ENCODE results near the gene DYNC2LI1.

Gene DYNC2LI1

GRCh38 chr2:43800894-43801293 lies 27.1 kb downstream of the DYNC2LI1 start:
- no peak for TF ChIP-seq TAF1 (IDR thresholded peaks at IDR 0.05; ENCODE audit: low read depth, low read length)
- TF ChIP-seq POLR2AphosphoS5 (IDR thresholded peaks at IDR 0.05; ENCODE audit: low read depth, low read length) = no peak
- no peak for TF ChIP-seq SPI1 (IDR thresholded peaks at IDR 0.05; ENCODE audit: low read depth, low read length)
- no peak for TF ChIP-seq PAX5 (IDR thresholded peaks at IDR 0.05; ENCODE audit: insufficient read depth, low read length, severe bottlenecking)
- no peak for TF ChIP-seq POU2F2 (IDR thresholded peaks at IDR 0.05; ENCODE audit: low read depth, low read length)
- TF ChIP-seq POLR2A (IDR thresholded peaks at IDR 0.05; ENCODE audit: low read depth, low read length) = no peak
- no peak for FAIRE-seq
- DNase-seq (ENCODE audit: insufficient read length, low spot score) = no peak

- FAIRE-seq (no peak), DNase-seq (ENCODE audit: insufficient read length, low spot score) (no peak)
- TF ChIP-seq POLR2AphosphoS5 (IDR thresholded peaks at IDR 0.05; ENCODE audit: low read depth, low read length) (no peak), POLR2A (IDR thresholded peaks at IDR 0.05; ENCODE audit: low read depth, low read length) (no peak), TAF1 (IDR thresholded peaks at IDR 0.05; ENCODE audit: low read depth, low read length) (no peak), SPI1 (IDR thresholded peaks at IDR 0.05; ENCODE audit: low read depth, low read length) (no peak), POU2F2 (IDR thresholded peaks at IDR 0.05; ENCODE audit: low read depth, low read length) (no peak), PAX5 (IDR thresholded peaks at IDR 0.05; ENCODE audit: insufficient read depth, low read length, severe bottlenecking) (no peak)
Observed at GRCh38 chr2:43802135-43802534, 28.3 kb downstream of the DYNC2LI1 start.

- DNase-seq (ENCODE audit: insufficient read length, low spot score) = no peak
- FAIRE-seq = peak; percentile 48
- TF ChIP-seq POU2F2 (IDR thresholded peaks at IDR 0.05; ENCODE audit: low read depth, low read length) (no peak), POLR2A (IDR thresholded peaks at IDR 0.05; ENCODE audit: low read depth, low read length) (no peak), PAX5 (IDR thresholded peaks at IDR 0.05; ENCODE audit: insufficient read depth, low read length, severe bottlenecking) (no peak), TAF1 (IDR thresholded peaks at IDR 0.05; ENCODE audit: low read depth, low read length) (no peak), POLR2AphosphoS5 (IDR thresholded peaks at IDR 0.05; ENCODE audit: low read depth, low read length) (no peak), SPI1 (IDR thresholded peaks at IDR 0.05; ENCODE audit: low read depth, low read length) (no peak)
Observed at GRCh38 chr2:43803113-43803512, 29.3 kb downstream of the DYNC2LI1 start.

GRCh38 chr2:43806719-43807031 lies 32.8 kb downstream of the DYNC2LI1 start:
- TF ChIP-seq TAF1 (IDR thresholded peaks at IDR 0.05; ENCODE audit: low read depth, low read length) (no peak), PAX5 (IDR thresholded peaks at IDR 0.05; ENCODE audit: insufficient read depth, low read length, severe bottlenecking) (no peak), POLR2AphosphoS5 (IDR thresholded peaks at IDR 0.05; ENCODE audit: low read depth, low read length) (no peak), POU2F2 (IDR thresholded peaks at IDR 0.05; ENCODE audit: low read depth, low read length) (no peak), POLR2A (IDR thresholded peaks at IDR 0.05; ENCODE audit: low read depth, low read length) (no peak)
- no peak for DNase-seq (ENCODE audit: insufficient read length, low spot score)
- no peak for FAIRE-seq

GRCh38 chr2:43810452-43810851 lies 36.6 kb downstream of the DYNC2LI1 start:
- TF ChIP-seq SPI1 (IDR thresholded peaks at IDR 0.05; ENCODE audit: low read depth, low read length) (no peak), POLR2A (IDR thresholded peaks at IDR 0.05; ENCODE audit: low read depth, low read length) (no peak), POU2F2 (IDR thresholded peaks at IDR 0.05; ENCODE audit: low read depth, low read length) (no peak), PAX5 (IDR thresholded peaks at IDR 0.05; ENCODE audit: insufficient read depth, low read length, severe bottlenecking) (no peak), TAF1 (IDR thresholded peaks at IDR 0.05; ENCODE audit: low read depth, low read length) (no peak), POLR2AphosphoS5 (IDR thresholded peaks at IDR 0.05; ENCODE audit: low read depth, low read length) (no peak)
- FAIRE-seq = no peak
- no peak for DNase-seq (ENCODE audit: insufficient read length, low spot score)

GRCh38 chr2:43810888-43811287 lies 37.0 kb downstream of the DYNC2LI1 start:
- FAIRE-seq (no peak), DNase-seq (ENCODE audit: insufficient read length, low spot score) (no peak)
- TF ChIP-seq POU2F2 (IDR thresholded peaks at IDR 0.05; ENCODE audit: low read depth, low read length) (no peak), POLR2AphosphoS5 (IDR thresholded peaks at IDR 0.05; ENCODE audit: low read depth, low read length) (no peak), PAX5 (IDR thresholded peaks at IDR 0.05; ENCODE audit: insufficient read depth, low read length, severe bottlenecking) (no peak), TAF1 (IDR thresholded peaks at IDR 0.05; ENCODE audit: low read depth, low read length) (no peak), POLR2A (IDR thresholded peaks at IDR 0.05; ENCODE audit: low read depth, low read length) (no peak), SPI1 (IDR thresholded peaks at IDR 0.05; ENCODE audit: low read depth, low read length) (no peak)

- FAIRE-seq (no peak), DNase-seq (ENCODE audit: insufficient read length, low spot score) (no peak)
- TF ChIP-seq POLR2AphosphoS5 (IDR thresholded peaks at IDR 0.05; ENCODE audit: low read depth, low read length) (no peak), POLR2A (IDR thresholded peaks at IDR 0.05; ENCODE audit: low read depth, low read length) (no peak), PAX5 (IDR thresholded peaks at IDR 0.05; ENCODE audit: insufficient read depth, low read length, severe bottlenecking) (no peak), POU2F2 (IDR thresholded peaks at IDR 0.05; ENCODE audit: low read depth, low read length) (no peak), SPI1 (IDR thresholded peaks at IDR 0.05; ENCODE audit: low read depth, low read length) (no peak), TAF1 (IDR thresholded peaks at IDR 0.05; ENCODE audit: low read depth, low read length) (no peak)
Observed at GRCh38 chr2:43812006-43812405, 38.2 kb downstream of the DYNC2LI1 start.

GRCh38 chr2:43812947-43813346 lies 39.1 kb downstream of the DYNC2LI1 start:
- no peak for FAIRE-seq
- TF ChIP-seq SPI1 (IDR thresholded peaks at IDR 0.05; ENCODE audit: low read depth, low read length) (no peak), PAX5 (IDR thresholded peaks at IDR 0.05; ENCODE audit: insufficient read depth, low read length, severe bottlenecking) (no peak), TAF1 (IDR thresholded peaks at IDR 0.05; ENCODE audit: low read depth, low read length) (no peak), POLR2A (IDR thresholded peaks at IDR 0.05; ENCODE audit: low read depth, low read length) (no peak), POLR2AphosphoS5 (IDR thresholded peaks at IDR 0.05; ENCODE audit: low read depth, low read length) (no peak), POU2F2 (IDR thresholded peaks at IDR 0.05; ENCODE audit: low read depth, low read length) (no peak)

GRCh38 chr2:43814711-43815110 lies 40.9 kb downstream of the DYNC2LI1 start:
- no peak for FAIRE-seq
- TF ChIP-seq TAF1 (IDR thresholded peaks at IDR 0.05; ENCODE audit: low read depth, low read length) (no peak), POU2F2 (IDR thresholded peaks at IDR 0.05; ENCODE audit: low read depth, low read length) (no peak), POLR2AphosphoS5 (IDR thresholded peaks at IDR 0.05; ENCODE audit: low read depth, low read length) (no peak), SPI1 (IDR thresholded peaks at IDR 0.05; ENCODE audit: low read depth, low read length) (no peak), PAX5 (IDR thresholded peaks at IDR 0.05; ENCODE audit: insufficient read depth, low read length, severe bottlenecking) (no peak), POLR2A (IDR thresholded peaks at IDR 0.05; ENCODE audit: low read depth, low read length) (no peak)
- DNase-seq (ENCODE audit: insufficient read length, low spot score) = no peak

More at GRCh38 chr2:43812947-43813346, 39.1 kb downstream of the DYNC2LI1 start:
- no peak for DNase-seq (ENCODE audit: insufficient read length, low spot score)

GRCh38 chr2:43818761-43819160 lies 44.9 kb downstream of the DYNC2LI1 start:
- no peak for DNase-seq (ENCODE audit: insufficient read length, low spot score)
- TF ChIP-seq POU2F2 (IDR thresholded peaks at IDR 0.05; ENCODE audit: low read depth, low read length) = no peak
- TF ChIP-seq SPI1 (IDR thresholded peaks at IDR 0.05; ENCODE audit: low read depth, low read length) = no peak
- TF ChIP-seq PAX5 (IDR thresholded peaks at IDR 0.05; ENCODE audit: insufficient read depth, low read length, severe bottlenecking) = no peak
- TF ChIP-seq POLR2AphosphoS5 (IDR thresholded peaks at IDR 0.05; ENCODE audit: low read depth, low read length) = no peak
- no peak for TF ChIP-seq POLR2A (IDR thresholded peaks at IDR 0.05; ENCODE audit: low read depth, low read length)
- no peak for TF ChIP-seq TAF1 (IDR thresholded peaks at IDR 0.05; ENCODE audit: low read depth, low read length)
- no peak for FAIRE-seq

All from GM12891 (cell line).